ENCODE measurements around the gene CHTF18.

Gene CHTF18

DNA sequence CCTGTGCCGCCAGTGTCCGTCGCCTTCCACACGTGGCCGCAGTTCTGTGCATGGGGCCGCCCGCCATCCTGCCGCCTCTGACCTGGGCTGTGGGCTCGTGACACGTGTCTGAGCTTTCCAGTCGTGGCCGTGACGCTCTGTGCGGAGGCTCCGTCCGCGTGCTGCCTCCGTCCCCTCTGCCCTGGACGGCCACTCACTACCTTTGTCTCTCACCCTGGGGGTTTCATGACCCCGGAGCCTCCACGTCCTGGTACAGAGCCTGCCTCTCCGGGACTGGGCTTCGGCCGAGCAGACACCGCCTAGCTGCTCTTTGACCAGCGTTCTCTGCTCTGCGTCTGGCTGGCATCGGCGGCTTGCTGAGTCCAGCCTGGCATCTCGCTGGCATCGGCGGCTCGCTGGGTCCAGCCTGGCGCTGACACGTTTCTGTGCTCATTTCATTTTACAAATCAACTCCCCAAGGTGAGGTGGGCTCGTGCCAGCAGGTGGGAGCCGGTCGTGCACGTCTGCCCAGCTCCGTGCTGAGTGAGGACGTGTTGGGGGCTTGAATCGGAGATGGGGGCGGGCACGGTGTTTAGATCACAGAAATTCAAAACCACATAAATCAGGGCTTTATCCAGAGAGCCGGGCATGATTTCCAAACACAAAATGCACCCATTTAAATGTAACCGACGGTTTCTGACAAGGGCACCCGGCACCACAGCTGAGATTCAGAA lies 56.4 kb downstream of the CHTF18 start:
- no peak for DNase-seq (ENCODE audit: low read depth in 4 of 4, low spot score in 1 of 4)

DNA sequence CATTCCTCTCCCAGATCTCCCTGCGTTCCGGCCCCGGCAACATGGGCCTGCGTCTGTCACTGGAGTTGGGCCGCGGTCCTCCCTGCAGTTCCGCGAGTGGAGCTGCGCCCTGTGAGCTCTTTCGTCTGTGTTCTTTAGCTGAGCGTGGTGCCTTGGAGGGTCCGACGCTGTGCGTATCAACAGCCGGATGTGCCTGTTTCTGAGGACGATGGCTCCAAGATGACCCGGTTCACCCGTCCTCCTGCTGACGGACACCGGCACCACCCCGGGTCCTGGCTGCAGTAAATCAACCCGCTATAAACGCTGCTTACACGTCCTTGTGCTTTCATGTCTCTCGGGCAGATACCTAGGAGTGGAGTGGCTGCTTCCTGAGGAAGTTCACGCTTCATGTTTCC lies 56.9 kb downstream of the CHTF18 start:
- no peak for DNase-seq (ENCODE audit: low read depth in 4 of 4, low spot score in 1 of 4)

- no peak for DNase-seq (ENCODE audit: low read depth in 4 of 4, low spot score in 1 of 4)
These were observed 58.7 kb downstream of the CHTF18 start for GRCh38 chr16:847151-847550.

Data from stimulated activated CD4-positive, alpha-beta T cell treated with anti-CD3 and anti-CD28 coated beads, Interleukin-1b, Interleukin-23, amount 100 ng/mL, for 24 hours (primary cell).